ENCODE measurements around the gene UMODL1. TPM values are rescaled to one million over a fixed set of nuclear protein-coding genes. Genes with fewer than 3 reads are reported as not detected.
A peak's percentile ranks its signal among the peaks of the same experiment; 100 is the strongest.

The UMODL1 gene
- total RNA-seq, 6 donors from 2014 or later, result 0.07 to 6.3 (median 0.59) TPM; not detected in 1

DNA sequence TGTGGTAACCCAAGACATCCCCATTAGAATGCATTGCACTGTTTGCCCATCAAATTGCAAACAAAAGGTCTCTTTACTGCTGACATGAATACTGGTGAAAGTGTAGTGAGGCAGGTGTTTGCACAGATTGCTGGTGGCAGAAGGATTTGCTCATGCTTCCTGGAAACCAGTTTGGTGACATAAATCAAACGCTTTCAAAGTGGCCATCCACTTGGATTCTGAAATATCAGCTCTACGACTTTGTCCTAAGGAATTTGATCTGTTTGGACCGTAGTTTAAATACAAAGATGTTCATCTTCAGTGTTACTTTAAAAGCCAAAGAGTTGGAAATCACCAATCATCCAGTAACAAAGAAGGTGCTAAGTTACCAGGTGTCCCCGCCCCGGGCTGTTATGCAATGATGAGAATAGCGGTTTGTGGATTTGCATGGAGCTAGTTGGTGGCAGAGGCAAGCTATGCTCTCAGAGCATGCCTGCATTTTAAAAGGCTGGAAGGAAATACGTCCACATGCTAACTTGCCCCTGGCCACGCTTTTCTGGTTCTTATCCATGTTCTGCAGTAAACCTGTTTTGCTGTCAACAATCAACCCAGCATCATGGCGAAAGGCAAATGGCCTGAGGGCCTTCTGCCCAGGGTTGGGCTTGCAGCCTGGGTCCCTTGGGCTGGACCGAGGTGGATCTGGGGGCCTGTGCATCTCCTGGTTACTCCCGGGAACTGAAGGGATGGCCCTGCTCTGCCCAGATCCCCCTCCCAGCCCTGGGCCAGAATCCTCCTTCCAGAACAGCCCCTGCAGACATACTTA, 49.2 kb downstream of the UMODL1 start:
- no peak for ATAC-seq (ENCODE audit: low FRiP score in 2 of 2)
- no peak for DNase-seq
- TF ChIP-seq EP300 (IDR thresholded peaks at IDR 0.05), result no peak
- TF ChIP-seq POLR2AphosphoS5 (IDR thresholded peaks at IDR 0.05), result no peak
- TF ChIP-seq, protein P1, sequence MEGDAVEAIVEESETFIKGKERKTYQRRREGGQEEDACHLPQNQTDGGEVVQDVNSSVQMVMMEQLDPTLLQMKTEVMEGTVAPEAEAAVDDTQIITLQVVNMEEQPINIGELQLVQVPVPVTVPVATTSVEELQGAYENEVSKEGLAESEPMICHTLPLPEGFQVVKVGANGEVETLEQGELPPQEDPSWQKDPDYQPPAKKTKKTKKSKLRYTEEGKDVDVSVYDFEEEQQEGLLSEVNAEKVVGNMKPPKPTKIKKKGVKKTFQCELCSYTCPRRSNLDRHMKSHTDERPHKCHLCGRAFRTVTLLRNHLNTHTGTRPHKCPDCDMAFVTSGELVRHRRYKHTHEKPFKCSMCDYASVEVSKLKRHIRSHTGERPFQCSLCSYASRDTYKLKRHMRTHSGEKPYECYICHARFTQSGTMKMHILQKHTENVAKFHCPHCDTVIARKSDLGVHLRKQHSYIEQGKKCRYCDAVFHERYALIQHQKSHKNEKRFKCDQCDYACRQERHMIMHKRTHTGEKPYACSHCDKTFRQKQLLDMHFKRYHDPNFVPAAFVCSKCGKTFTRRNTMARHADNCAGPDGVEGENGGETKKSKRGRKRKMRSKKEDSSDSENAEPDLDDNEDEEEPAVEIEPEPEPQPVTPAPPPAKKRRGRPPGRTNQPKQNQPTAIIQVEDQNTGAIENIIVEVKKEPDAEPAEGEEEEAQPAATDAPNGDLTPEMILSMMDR (IDR thresholded peaks at IDR 0.05), result no peak
- no peak for TF ChIP-seq POLR2A (IDR thresholded peaks at IDR 0.05)
- Histone ChIP-seq H3K36me3 (no peaks in the 10 kb centered on the region), H3K27me3 (peaks cover 0 to 2% (median 0%) of the 10 kb centered on the region in 4 donors), H3K27ac (no peak overlapping the region), H3K9me3 (no peaks in the 10 kb centered on the region), H3K4me3 (no peak overlapping the region), H3K4me1 (peaks cover 6 to 19% (median 17%) of the 10 kb centered on the region in 4 donors)
- WGBS, 2 donors, result 48 to 57% methylated on average over 8 to 11 of the region's 11 CpGs

DNA sequence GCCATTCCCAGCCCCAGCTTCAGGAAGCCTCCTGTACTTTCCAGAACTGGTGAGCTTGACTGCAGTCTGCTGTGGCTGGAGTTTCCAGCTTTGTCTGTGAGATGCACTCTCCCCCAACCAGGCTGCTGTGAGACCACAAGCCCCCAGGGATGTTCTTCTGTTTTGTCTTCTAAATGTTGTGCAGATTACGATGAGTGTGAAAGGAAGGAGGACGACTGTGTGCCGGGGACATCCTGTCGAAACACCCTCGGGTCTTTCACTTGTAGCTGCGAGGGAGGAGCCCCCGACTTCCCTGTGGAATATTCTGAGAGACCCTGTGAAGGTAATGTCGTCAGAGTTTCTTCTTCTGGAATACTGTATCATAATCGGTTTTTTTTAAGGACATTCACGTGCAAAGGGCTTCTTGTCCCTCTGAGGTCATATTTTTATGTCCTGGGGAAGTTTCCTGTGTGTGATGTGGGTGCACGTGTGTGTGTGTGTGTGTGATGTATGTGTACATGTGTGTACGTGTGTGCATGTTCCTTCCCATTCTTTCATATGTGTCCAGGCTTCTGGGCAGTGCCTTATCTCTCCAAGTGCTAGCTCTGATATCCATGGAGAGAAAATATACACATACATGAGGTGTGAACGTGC, 49.9 kb downstream of the UMODL1 start:
- Histone ChIP-seq H3K27me3 (peaks cover 0 to 2% (median 0%) of the 10 kb centered on the region in 4 donors), H3K4me1 (peaks cover 6 to 25% (median 24%) of the 10 kb centered on the region in 4 donors), H3K36me3 (no peaks in the 10 kb centered on the region), H3K27ac (no peak overlapping the region), H3K9me3 (no peaks in the 10 kb centered on the region), H3K4me3 (no peak overlapping the region)
- TF ChIP-seq POLR2AphosphoS5 (IDR thresholded peaks at IDR 0.05) (no peak), EP300 (IDR thresholded peaks at IDR 0.05) (no peak), POLR2A (IDR thresholded peaks at IDR 0.05) (no peak)
- TF ChIP-seq, protein P1 (IDR thresholded peaks at IDR 0.05), result no peak
- 36 to 37% methylated on average over 13 of the region's 13 CpGs for WGBS, 2 donors
- DNase-seq, result no peak
- ATAC-seq (ENCODE audit: low FRiP score in 2 of 2), result no peak

DNA sequence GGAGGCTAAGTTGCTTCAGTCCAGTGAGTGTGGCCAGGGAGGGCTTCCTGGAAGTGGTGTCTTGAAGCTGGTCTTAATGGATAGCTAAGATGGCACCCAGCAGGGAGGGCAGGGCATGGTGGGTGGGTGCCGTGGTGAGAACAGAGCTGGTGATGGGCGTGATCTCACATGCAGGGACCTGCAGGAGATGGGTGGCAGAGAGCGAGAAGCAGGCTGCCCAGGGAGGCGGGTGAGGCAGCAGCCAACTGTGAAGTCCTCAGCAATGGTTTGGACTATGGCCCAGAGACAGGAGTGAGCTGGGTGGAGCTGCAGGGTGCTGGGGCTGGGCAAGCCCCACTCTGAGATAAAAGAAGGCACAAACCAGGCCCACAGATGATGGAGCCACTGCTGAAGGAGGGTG, 50.7 kb downstream of the UMODL1 start:
- Histone ChIP-seq H3K4me3 (no peak overlapping the region), H3K27me3 (peaks cover 0 to 2% (median 0%) of the 10 kb centered on the region in 4 donors), H3K4me1 (peaks cover 6 to 32% (median 29%) of the 10 kb centered on the region in 4 donors), H3K9me3 (no peaks in the 10 kb centered on the region), H3K27ac (no peak overlapping the region), H3K36me3 (no peaks in the 10 kb centered on the region)
- no peak for TF ChIP-seq POLR2A (IDR thresholded peaks at IDR 0.05)
- no peak for TF ChIP-seq EP300 (IDR thresholded peaks at IDR 0.05)
- TF ChIP-seq POLR2AphosphoS5 (IDR thresholded peaks at IDR 0.05), result no peak
- TF ChIP-seq, protein P1 (IDR thresholded peaks at IDR 0.05), result no peak
- peak in 1 of 2 donors; percentile 55 for DNase-seq
- WGBS, 2 donors, result 61 to 75% methylated on average over 4 of the region's 4 CpGs
- no peak for ATAC-seq (ENCODE audit: low FRiP score in 2 of 2)

DNA sequence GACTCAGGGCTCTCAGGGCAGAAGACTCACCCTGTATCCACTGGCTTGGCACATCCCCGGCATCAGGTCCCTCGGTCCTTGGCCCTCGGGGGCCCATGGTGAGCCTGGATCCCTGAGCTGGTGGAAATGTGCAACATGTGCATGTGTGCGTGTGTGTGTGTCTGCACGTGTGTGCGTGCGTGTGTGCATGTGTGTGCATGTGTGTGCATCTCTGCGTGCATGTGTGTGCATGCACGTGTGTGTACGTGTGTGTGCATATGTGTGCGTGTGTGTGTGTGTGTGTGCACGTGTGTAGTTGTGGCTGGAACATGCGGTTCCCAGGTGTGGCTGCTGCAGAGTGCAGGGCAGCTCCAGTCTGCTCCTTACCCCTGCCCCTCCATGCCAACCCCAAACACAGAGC, 51.3 kb downstream of the UMODL1 start:
- ATAC-seq (ENCODE audit: low FRiP score in 2 of 2), result no peak
- no peak for TF ChIP-seq POLR2AphosphoS5 (IDR thresholded peaks at IDR 0.05)
- TF ChIP-seq POLR2A (IDR thresholded peaks at IDR 0.05), result no peak
- no peak for TF ChIP-seq EP300 (IDR thresholded peaks at IDR 0.05)
- TF ChIP-seq, protein P1 (IDR thresholded peaks at IDR 0.05), result no peak
- Histone ChIP-seq H3K4me3 (no peak overlapping the region), H3K27ac (no peak overlapping the region), H3K36me3 (no peaks in the 10 kb centered on the region), H3K9me3 (no peaks in the 10 kb centered on the region), H3K27me3 (peaks cover 0 to 2% (median 0%) of the 10 kb centered on the region in 4 donors), H3K4me1 (peaks cover 2 to 28% (median 24%) of the 10 kb centered on the region in 4 donors)
- DNase-seq, result no peak
- 89 to 90% methylated on average over 10 to 13 of the region's 13 CpGs for WGBS, 2 donors
